ENCODE measurements around the gene ZNF17.
"Not testable (repeated sequence)": the region's sequence is repeated elsewhere in the genome, so short reads cannot be mapped to it uniquely, and the experiment has no call there.

The ZNF17 gene

DNA sequence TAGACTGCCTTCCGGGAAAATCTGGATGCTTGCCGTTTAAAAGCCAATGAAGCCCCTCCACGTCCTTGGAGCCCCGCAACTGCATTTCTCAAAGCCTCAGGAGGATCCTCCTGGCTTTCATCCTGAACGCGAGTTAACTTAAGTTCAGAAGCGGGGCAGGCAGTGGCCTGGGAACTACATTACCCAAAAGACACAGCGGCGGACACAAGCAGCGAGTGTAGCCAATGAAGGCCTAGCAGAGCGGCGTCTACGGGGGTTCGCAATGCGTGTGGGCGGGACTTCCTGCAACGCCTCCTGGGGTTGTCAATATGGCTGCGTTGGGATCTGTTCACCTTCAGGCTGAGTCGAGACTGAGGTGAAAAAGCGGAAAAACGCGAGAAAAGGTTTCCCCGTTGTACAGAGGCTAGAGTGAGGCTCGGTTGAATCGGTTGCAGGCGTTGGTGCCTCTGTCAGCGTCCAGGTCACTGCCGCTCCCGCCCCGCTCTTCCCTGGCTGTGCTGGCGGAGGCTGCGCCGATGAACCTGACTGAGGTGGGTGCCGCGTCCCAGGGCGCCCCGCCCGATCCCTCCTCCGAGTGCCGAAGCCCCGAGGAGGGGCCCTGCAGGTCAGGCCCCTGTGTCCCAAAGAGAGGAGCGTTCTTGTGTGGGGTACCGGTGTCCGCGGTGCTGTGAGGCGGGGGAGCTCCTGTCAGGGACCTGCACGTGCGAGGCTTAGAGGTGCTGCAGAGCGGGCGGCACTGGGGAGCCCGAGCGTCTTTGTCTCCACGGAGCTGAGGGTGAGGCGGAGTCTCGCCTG lies at the start of gene ZNF17:
TSS of gene ZNF17 (plus strand) at position 285 of the 795 bp plus-strand sequence. CDS start 2,455 bp downstream, outside the sequence.
- peak; percentile 79 to 94 (median 91) for DNase-seq

DNA sequence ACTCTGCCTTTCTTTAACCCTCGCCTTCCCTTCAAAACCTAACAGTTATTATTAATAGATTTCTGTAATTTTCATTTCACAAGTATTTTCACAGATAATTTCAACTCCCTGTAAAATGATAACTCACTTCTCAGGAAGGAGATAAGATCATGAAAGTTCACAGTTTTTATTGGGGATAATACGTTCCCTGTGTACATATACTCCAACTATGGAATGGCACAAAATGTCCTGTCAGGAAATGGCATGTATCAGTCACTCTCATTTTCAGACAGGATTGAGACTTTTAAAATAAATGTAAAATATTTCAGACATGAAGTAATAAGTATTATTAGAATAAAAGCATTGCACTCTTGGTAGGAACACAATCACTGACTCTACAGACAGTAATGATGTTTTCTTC lies 48.5 kb upstream of the ZNF17 start:
- no peak for DNase-seq

DNA sequence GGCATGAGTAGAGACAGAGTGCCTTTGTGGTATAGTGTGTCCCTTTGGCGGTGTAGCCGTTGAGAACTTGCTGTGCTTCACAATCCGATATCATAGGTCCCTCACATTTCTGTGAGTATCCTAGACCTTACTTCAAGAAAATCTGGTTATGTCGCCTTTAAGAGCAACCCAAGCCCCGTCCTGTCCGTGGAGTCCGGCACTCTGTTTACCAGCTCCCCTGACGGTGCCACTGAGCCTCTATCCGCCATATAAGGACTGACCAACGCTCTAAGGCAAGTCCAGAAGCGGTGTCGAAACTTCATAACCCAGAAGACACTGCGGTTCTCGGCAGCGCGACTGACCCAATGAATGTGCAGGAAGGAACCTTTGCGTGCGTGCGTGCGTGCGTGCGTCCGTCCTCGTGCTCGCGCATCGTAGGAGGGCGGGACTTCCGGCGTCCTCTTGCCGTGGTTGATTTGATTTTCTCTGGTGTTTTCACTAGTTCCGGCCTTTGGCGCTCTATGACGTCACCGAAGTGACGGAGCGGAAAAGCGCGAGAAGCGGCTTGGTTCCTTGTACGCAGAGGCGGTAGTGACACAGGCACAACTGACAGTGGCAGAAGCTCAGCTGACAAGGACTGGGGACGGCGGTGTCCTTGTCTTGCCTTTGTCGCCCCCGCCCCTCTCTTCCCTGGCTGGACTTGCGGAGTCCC lies 47.8 kb upstream of the ZNF17 start, which contains the start of the genes TRAPPC2B and ZNF547:
TSS of gene TRAPPC2B (plus strand) at position 555 of the 691 bp plus-strand sequence. CDS start 1,283 bp downstream, outside the sequence.
TSS of gene ZNF547 (plus strand) at position 555 of the 691 bp plus-strand sequence. CDS start 5,005 bp downstream, outside the sequence.
- peak; percentile 97 to 100 (median 99) for DNase-seq

DNA sequence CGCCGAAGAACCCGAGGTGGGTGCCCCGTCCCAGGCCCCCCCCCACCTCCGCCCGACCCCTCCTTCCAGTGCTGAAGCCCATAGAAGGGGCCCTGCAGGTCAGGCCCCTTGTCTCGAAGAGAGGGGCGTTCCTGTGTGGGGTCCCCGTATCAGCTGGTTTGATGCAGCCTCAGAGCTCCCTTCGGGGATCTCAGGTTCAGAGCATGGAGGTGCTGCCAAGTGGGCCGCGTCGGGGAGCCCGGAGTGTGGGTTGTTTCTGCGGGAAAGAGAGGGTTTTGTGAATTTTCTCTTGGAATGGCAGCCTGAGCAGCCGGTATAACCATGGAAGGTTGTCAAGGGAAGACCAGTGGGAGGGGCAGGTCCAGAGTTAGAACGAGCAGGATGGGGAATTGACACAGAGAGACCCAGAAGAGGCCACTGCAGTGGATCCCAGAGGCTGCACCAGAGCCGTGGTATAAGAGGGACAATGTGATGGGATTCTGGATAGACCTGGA lies 47.2 kb upstream of the ZNF17 start:
- peak in 1 of 3 experiments; percentile 26 for DNase-seq

DNA sequence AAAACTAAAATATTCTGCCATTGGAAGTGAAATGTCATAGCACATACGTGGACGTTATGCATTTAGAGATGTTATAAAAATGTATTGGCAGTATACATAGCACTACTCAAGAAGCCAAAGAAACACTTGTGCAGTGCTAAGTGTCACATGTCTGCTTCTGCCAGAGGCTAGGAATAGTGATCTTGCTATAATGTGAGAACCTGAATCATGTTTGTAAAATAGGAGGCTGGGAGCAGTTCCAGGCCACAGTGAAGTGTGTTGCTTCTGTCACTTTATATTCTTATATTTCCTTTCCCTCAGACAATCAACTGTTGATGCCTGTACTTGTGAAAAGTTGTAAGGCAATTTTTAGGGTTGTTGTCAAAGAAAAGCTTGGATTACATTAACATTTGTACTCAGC lies 44.2 kb upstream of the ZNF17 start:
- DNase-seq, result no peak

DNA sequence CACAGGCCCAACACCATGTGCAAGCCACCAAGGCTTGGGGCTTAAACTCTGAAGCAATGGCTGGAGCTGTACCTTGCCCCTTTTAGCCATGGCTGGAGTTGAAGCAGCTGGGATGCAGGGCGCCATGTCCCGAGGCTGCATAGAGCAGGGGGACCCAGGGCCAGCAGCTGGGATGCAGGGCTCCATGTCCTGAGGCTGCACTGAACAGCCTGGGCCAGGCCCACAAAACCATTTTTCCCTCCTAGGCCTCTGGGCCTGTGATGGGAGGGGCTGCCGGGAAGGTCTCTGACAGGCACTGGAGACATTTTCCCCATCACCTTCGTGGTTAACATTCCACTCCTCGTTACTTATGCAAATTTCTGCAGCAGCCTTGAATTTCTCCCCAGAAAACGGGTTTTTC lies 36.8 kb upstream of the ZNF17 start:
- DNase-seq, result no peak

DNA sequence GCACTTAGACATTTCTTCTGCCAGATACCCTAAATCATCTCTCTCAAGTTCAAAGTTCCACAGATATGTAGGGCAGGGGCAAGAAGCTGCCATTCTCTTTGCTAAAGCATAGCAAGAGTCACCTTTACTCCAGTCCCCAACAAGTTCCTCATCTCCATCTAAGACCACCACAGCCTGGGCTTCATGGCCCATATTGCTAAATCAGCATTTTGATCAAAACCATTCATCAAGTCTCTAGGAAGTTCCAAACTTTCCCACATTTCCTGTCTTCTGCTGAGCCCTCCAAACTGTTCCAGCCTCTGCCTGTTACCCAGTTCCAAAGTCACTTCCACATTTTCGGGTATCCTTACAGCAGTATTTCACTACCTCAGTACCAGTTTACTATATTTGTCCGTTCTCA lies 36.3 kb upstream of the ZNF17 start:
- not testable (repeated sequence) for DNase-seq

DNA sequence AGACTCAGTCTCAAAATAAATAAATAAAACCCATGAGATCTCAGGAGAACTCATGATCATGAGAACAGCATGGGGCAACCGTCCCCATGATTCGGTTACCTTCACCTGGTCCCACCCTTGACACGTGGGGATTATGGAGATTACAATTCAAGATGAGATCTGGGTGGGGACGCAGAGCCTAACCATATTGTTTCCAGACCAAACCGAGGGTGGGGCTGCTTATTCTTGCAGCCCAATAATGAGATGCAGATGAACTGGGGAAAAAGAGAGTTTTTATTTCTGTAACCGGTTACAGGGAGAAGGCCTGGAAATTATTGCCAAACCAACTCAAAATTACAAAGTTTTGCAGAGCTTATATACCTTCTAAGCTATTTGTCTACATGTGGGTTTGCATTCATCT lies 34.8 kb upstream of the ZNF17 start:
- DNase-seq, result no peak

DNA sequence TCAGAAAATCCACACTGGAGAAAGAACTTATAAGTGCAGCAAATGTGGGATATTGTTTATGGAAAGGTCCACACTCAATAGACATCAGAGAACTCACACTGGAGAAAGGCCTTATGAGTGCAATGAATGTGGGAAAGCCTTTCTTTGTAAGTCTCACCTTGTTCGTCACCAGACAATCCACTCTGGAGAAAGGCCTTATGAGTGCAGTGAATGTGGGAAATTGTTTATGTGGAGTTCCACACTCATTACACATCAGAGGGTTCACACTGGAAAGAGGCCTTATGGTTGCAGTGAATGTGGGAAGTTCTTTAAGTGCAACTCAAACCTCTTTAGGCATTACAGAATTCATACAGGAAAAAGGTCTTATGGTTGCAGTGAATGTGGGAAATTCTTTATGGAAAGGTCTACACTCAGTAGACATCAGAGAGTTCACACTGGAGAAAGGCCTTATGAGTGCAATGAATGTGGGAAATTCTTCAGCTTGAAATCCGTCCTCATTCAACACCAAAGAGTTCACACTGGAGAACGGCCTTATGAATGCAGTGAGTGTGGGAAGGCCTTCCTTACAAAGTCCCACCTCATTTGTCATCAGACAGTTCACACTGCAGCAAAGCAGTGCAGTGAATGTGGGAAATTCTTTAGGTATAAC lies 33.3 kb upstream of the ZNF17 start:
- no peak for DNase-seq

DNA sequence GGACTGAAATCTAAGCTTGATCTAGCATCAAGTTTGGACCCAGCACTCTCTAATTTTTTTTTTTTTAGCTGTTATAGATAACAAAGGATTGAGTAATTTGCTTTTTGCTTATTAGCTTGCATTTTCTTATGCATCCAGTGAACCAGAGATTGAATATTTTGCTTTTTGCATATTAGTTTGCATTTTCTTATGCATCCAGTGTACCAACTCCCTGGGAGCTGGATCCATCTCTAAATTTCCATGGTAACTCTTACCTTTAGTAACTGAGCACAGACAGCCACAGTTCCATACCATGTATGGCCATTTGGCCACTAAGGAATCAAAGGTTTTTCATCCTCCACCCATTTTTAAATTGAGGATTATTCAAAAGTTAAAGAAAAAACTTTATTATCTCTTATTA lies 30.0 kb upstream of the ZNF17 start:
- DNase-seq, result no peak

DNA sequence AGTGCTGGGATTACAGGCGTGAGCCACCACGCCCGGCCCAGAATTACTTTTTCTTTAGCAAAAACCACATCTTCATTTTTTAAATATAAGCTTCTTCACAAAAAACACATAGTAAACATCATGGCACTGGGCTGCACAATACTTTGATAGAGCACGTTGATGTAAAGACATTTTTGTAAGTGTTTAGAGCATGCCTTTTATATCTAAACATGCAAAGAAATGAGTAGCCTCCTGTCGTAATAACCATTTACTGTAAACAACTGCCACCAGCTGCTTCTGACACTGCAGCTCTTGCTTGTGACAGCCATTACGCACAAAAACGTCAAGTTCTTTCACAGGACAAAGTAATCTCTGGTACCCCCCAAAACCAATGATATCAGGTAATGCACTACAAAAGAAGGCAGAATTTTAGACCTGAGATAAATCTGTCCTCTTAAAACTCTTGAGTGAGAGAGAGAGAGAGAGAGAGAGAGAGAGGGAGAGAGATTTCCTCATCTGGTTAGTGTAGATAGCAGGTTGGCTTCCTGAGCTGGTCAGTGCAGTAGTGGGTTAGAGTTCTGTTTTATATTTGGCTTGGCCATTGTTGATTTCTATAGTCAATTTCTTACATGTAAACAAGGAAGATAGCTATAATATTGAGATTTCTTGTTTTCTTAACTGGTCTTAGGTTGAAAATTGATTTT lies 28.0 kb upstream of the ZNF17 start:
- DNase-seq, result no peak

DNA sequence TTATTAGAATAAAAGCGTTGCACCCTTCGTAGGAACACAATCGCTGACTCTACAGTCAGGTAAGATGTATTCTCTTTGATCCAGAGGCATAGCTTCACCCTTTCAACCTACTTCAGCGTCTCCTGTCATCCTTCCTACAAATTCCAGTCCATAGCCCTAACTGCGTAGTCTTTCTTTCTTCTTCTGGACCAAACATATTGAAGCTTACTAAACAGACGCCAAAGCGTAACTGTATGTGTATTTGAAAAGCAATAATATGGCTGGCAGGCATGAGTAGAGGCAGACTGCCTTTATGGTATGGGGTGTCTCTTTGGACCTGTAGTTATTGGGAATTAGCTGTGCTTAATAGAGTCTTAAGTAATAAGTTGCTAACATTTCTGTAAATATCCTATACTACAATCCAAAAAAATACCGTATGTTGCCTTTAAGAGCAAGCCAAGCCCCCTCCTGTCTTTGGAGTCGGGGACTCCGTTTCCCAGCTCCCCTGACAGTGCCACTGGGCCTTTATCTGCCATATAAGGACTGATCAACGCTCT lies 21.7 kb upstream of the ZNF17 start:
- DNase-seq, result no peak

DNA sequence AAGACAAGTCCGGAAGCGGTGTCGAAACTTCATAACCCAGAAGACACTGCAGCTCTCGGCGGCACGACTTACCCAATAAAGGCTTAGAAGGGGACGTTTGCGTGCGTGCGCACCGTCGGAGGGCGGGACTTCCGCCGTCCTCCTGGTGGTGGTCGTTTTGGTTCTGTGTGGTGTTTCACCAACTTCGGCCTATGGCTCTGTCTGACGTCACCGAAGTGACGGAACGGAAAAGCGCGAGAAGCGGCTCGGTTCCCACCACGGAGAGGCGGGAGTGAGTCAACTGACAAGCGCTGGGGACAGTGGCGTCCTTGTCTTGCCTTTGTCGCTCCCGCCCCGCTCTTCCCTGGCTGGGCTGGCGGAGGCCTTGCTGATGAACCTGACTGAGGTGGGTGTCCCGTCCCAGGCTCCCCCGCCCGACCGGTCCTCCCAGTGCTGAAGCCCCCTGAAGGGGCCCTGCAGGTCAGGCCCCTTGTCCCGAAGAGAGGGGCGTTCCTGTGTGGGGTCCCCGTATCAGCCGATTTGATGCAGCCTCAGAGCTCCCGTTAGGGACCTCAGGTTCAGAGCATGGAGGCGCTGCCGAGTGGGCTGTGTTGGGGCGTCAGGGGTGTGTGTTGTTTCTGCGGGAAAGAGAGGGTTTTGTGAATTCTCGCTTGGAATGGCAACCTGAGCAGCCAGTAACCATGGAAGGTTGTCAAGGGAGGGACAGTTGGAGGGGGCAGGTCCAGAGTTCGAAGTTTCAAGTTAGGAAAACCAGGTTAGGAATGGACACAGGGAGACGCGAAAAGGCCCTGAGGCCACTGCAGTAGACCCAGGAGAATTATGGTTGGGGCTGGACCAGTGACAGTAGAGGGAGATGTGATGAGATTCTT lies 21.0 kb upstream of the ZNF17 start, which contains the start of gene ZNF548:
TSS of gene ZNF548 (plus strand) at position 125 of the 869 bp plus-strand sequence. CDS start at position 371, 246 bp downstream.
- peak; percentile 92 to 98 (median 97) for DNase-seq

DNA sequence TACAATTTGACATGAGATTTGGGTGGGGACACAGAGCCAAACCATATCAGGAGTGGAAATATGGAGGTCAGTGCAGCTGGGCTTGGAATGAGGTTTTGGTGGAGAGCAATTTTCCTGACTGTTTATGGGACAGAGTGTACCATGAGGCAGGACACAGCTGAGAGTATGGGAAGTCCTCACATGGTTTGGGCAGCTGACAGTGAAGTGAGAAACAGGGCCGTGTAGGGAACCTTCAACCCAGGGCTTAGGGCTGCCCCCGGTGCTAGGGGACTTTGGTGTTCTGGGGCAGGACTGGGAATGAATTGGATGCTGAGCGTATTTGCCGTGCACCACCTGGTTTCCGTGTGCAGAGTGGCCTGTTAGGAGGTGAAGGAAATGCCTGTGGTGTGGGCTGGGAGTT lies 15.3 kb upstream of the ZNF17 start:
- DNase-seq, result no peak

DNA sequence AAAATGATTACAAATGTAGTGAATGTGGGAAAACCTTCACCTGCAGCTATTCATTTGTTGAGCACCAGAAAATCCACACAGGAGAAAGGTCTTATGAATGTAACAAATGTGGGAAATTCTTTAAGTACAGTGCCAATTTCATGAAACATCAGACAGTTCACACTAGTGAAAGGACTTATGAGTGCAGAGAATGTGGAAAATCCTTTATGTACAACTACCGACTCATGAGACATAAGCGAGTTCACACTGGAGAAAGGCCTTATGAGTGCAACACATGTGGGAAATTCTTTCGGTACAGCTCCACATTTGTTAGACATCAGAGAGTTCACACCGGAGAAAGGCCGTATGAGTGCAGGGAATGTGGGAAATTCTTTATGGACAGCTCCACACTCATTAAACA lies 12.1 kb upstream of the ZNF17 start:
- DNase-seq, result no peak

DNA sequence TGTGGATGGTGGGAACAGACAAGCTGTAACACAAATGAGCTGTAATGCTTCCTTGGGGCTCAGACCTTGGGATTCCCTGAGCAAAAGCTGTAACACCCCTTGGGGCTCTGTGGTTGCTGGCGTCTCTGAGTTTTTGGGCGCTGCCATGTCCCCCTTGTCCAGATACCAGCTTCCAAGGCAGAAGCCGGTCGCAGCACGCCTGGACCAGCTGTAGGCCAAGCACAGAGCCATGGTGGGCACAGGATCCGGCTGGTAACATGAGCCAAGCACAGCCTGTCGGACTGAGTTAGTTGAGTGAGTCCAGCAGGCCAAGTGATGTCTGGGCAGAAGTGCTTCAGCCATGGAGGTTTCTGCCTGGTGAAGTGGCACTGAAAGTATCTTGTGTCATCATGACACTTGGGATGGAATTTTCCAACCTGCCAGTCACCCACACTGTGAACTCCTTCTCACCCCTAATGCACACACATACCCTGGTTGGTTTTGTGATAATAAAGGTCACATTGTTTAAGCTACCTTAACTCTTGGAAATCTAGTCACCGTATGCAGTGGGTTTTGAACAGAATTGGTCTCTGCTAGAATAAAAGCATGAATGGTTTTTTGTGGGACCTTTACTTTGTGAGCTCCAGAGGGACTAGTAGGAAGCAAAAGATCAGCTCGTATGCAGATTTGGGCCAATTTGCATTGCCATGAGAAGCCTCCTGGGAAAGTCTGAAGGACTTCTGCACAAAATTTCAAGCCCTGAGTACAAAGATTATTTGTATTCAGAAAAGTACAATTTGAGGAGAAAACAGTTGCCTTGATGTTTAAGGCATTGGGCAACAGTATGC lies 7.0 kb upstream of the ZNF17 start:
- DNase-seq, result no peak

DNA sequence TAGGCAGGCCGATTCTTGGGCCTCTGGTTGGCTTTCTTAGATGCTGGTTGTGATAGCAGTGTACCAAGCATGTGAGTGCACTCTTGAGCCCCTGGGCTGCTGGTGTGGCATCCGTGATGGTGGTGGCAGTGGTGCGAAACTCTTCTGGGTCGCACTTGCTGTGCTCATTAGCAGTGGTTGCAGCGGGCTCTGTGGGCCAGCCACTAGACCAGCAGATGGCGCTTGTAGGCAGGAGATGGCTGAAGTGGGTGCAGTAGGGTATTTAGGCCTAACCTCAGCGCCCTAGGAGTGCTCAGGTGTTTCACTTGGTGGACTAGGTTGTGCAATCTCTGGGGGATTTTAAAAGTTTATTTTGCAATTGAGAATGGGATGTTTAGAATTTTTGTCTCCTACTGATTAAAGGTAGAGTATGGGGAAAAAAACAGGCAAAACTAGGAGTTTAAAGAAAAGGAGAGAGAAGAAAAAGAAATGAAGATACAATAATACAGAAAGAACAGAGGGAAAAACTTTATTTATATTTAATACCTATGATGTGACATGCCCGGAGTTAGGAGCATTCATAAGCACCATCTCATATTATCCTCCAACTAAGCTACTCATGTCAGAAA lies 4.3 kb upstream of the ZNF17 start:
- peak; percentile 34 to 67 (median 51) for DNase-seq

DNA sequence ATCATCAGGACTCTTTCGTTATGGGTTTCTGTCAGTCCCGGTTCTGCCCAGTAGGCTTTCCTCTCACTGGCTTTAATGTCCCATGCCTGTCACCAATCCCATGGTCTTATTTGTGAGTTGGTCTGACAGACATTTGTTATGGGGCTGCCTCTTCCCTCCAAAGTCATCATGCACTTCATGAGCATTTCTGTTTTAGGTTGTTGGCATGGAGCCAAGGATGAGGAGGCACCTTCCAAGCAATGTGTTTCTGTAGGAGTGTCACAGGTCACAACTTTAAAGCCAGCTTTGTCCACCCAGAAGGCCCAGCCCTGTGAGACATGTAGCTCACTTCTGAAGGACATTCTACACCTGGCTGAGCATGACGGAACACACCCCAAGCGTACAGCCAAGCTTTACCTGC lies 8.5 kb downstream of the ZNF17 start:
- DNase-seq, result no peak

DNA sequence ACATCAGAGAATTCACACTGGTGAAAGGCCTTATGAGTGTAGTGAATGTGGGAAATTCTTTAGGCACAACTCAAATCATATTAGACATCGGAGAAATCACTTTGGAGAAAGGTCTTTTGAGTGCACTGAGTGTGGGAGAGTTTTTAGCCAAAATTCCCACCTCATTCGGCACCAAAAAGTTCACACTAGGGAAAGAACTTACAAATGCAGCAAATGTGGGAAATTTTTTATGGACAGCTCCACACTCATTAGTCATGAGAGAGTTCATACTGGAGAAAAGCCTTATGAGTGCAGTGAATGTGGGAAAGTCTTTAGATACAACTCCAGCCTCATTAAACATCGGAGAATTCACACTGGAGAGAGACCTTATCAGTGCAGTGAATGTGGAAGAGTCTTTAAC lies 10.1 kb downstream of the ZNF17 start:
- no peak for DNase-seq
